ENCODE measurements around the gene RGS6. TPM values are rescaled to one million over a fixed set of nuclear protein-coding genes. Genes with fewer than 3 reads are reported as not detected.

The RGS6 gene
- total and polyA plus RNA-seq, 2 of the 4 experiments (the other 2 are of a cell fraction): not detected

- H2BK5ac ChIP-seq (ENCODE audit: low read depth, low read length, poor library complexity, severe bottlenecking): no peak overlapping the region
- no peak overlapping the region for H4K8ac ChIP-seq (ENCODE audit: low read depth in 2 of 2, low read length in 2 of 2)
- no peaks in the 10 kb centered on the region for H4K20me1 ChIP-seq (ENCODE audit: insufficient read depth, low read length)
- H3K56ac ChIP-seq (ENCODE audit: extremely low read depth, insufficient read depth, low read length): no peak overlapping the region
- DNase-seq: no peak
- no peak overlapping the region for H3K18ac ChIP-seq (ENCODE audit: low read depth, low read length)
- dilution Hi-C loops (cut with HindIII; ENCODE audit: low sequenced_read_pairs, unreplicated experiment) (no loop called here), intact Hi-C loops (cut with micrococcal nuclease) (no loop called here), in situ Hi-C loops (cut with MboI; ENCODE audit: low sequenced_read_pairs) (no loop called here)
- ChIA-PET POLR2A (ENCODE audit: unreplicated experiment) (no interaction called here), CTCF (no interaction called here)
- H2AFZ ChIP-seq (replicated peaks; ENCODE audit: low read length, poor library complexity): no peak overlapping the region
- no peak overlapping the region for H2BK15ac ChIP-seq (ENCODE audit: low read depth, low read length)
- no peak overlapping the region for H2BK20ac ChIP-seq (ENCODE audit: low read depth, low read length)
- H3K4me1 ChIP-seq (ENCODE audit: control insufficient read depth, insufficient read depth, low read length): no peaks in the 10 kb centered on the region
- no peak overlapping the region for H3K27ac ChIP-seq (ENCODE audit: insufficient read depth, low read length)
- H4K5ac ChIP-seq (ENCODE audit: low read depth, low read length): no peak overlapping the region
- no peak overlapping the region for H3K23ac ChIP-seq (ENCODE audit: low read depth, low read length)
- H3K4me2 ChIP-seq (ENCODE audit: low read depth, low read length): no peak overlapping the region
- no TSS peak for BruUV-seq (replicated peaks)
- H3K4me3 ChIP-seq (ENCODE audit: insufficient read depth, low read depth, low read length): no peak overlapping the region
- WGBS, 2 experiments (ENCODE audit: extremely low coverage in 2 of 2, insufficient read length in 1 of 2): no CpG with 5 or more reads among the region's 2 CpGs
- no peaks in the 10 kb centered on the region for H3K9me3 ChIP-seq (ENCODE audit: control insufficient read depth, insufficient read depth, low read length)
- H3K27me3 ChIP-seq (ENCODE audit: control insufficient read depth, insufficient read depth, low read length): no peaks in the 10 kb centered on the region
- H2AK9ac ChIP-seq (replicated peaks; ENCODE audit: low read depth, low read length, poor library complexity): no peak overlapping the region
- H2AK5ac ChIP-seq (ENCODE audit: low read depth, low read length): no peak overlapping the region
- no peak overlapping the region for H2BK120ac ChIP-seq (ENCODE audit: low read depth, low read length)
- no peak overlapping the region for H3K4ac ChIP-seq (ENCODE audit: low read depth, low read length)
- no peak overlapping the region for H4K91ac ChIP-seq (ENCODE audit: insufficient read depth, low read depth, low read length)
- no peak overlapping the region for H3K14ac ChIP-seq (replicated peaks; ENCODE audit: low read depth, low read length)
- no peak overlapping the region for H3K9ac ChIP-seq (ENCODE audit: low read depth, low read length)
- no peak for TF ChIP-seq CHD1 (IDR thresholded peaks at IDR 0.05; ENCODE audit: low read depth, low read length)
- no peak for TF ChIP-seq CTCF (conservative IDR thresholded peaks at IDR 0.05; ENCODE audit: low read depth, low read length)
- TF ChIP-seq POLR2A (IDR thresholded peaks at IDR 0.05; ENCODE audit: low read depth, low read length): no peak
- TF ChIP-seq USF2 (IDR thresholded peaks at IDR 0.05; ENCODE audit: low read depth, low read length): no peak
- TF ChIP-seq ELK1 (IDR thresholded peaks at IDR 0.05; ENCODE audit: borderline replicate concordance, low read depth, low read length): no peak
- TF ChIP-seq MAZ (IDR thresholded peaks at IDR 0.05; ENCODE audit: borderline replicate concordance, low read depth, low read length): no peak
- TF ChIP-seq SMC3 (IDR thresholded peaks at IDR 0.05; ENCODE audit: low read depth, low read length): no peak
- no peak for TF ChIP-seq MXI1 (IDR thresholded peaks at IDR 0.05; ENCODE audit: borderline replicate concordance, low read depth, low read length)
- no peak for TF ChIP-seq RAD21 (IDR thresholded peaks at IDR 0.05; ENCODE audit: low read length)
- TF ChIP-seq RCOR1 (IDR thresholded peaks at IDR 0.05; ENCODE audit: insufficient replicate concordance, low read length): no peak
- TF ChIP-seq BHLHE40 (IDR thresholded peaks at IDR 0.05; ENCODE audit: low read depth, low read length): no peak
- TF ChIP-seq MAFK (IDR thresholded peaks at IDR 0.05; ENCODE audit: low read depth, low read length): no peak
- no peak for TF ChIP-seq FOS (IDR thresholded peaks at IDR 0.05; ENCODE audit: low read depth, low read length)
- TF ChIP-seq NFE2L2 (IDR thresholded peaks at IDR 0.05; ENCODE audit: low read depth, low read length): no peak
- no peak for TF ChIP-seq CEBPB (IDR thresholded peaks at IDR 0.05; ENCODE audit: low read depth, low read length)
- TF ChIP-seq RFX5 (IDR thresholded peaks at IDR 0.05; ENCODE audit: low read depth, low read length): no peak
- H3K79me1 ChIP-seq (ENCODE audit: low read depth in 1 of 2, low read length in 2 of 2): no peaks in the 10 kb centered on the region
- ATAC-seq (ENCODE audit: low read depth): no peak
- H3K36me3 ChIP-seq (ENCODE audit: control insufficient read depth, insufficient read depth, low read length): no peaks in the 10 kb centered on the region
- no peaks in the 10 kb centered on the region for H3K9me1 ChIP-seq (ENCODE audit: insufficient read depth, low read length)
Measured at GRCh38 chr14:72052356-72052755, 120.1 kb downstream of the RGS6 start.
